H1 (cell line): ENCODE measurements around the gene KRT3. TPM values are rescaled to one million over a fixed set of nuclear protein-coding genes. Genes with fewer than 3 reads are reported as not detected.

Experiments used
- CTCF ChIA-PET: fragments of 300-600 bp; sonication (Branson Sonifier 250); formaldehyde crosslinking; loops from one replicate; lab custom pipeline; 2021; ENCODE audit not compliant: partially characterized antibody; lab: Charles Lee
- POLR2A ChIA-PET: fragments of 300-600 bp; sonication (Branson Sonifier 250); formaldehyde crosslinking; loops from one replicate; lab custom pipeline; 2021; ENCODE audit warnings: inconsistent platforms; ENCODE audit not compliant: partially characterized antibody; lab: Charles Lee
- DNase-seq, 2 experiments: peaks; one replicate each; pipeline versions ENCODE4 v3.0.0 to v3.0.0-alpha.2; 2010 to 2022; ENCODE audit warnings: low spot score in 2 of 2, low read depth in 1 of 2, mixed read lengths in 1 of 2
- FAIRE-seq: peaks from 2 replicates; lab custom pipeline; 2011; peaks lifted over from hg19 to GRCh38; lab: Jason Lieb, UNC
- H2AFZ ChIP-seq: 2 replicates; pipeline ENCODE4 v1.8.1; 2012; ENCODE audit warnings: low read length, inconsistent platforms
- H2AK5ac ChIP-seq: 2 replicates; pipeline ENCODE4 v1.6.1; 2013; ENCODE audit warnings: low read depth, low read length
- H2BK120ac ChIP-seq: replicated peaks from 2 replicates; pipeline ENCODE3; 2013; ENCODE audit warnings: low read depth, low read length, inconsistent platforms
- H2BK12ac ChIP-seq: 2 replicates; pipeline ENCODE4 v1.6.1; 2013; ENCODE audit warnings: low read depth, low read length
- H2BK15ac ChIP-seq: 2 replicates; pipeline ENCODE4 v1.6.1; 2013; ENCODE audit warnings: low read length
- H2BK20ac ChIP-seq: 2 replicates; pipeline ENCODE4 v1.6.1; 2013; ENCODE audit warnings: low read length
- H2BK5ac ChIP-seq: 2 replicates; pipeline ENCODE4 v1.6.1; 2013; ENCODE audit warnings: low read depth, low read length
- H3K14ac ChIP-seq: 2 replicates; pipeline ENCODE4 v1.6.1; 2013; ENCODE audit warnings: inconsistent platforms; ENCODE audit not compliant: insufficient read length
- H3K18ac ChIP-seq: 2 replicates; pipeline ENCODE4 v1.6.1; 2013; ENCODE audit warnings: low read length; ENCODE audit errors: extremely low read depth
- H3K23ac ChIP-seq: 2 replicates; pipeline ENCODE4 v1.6.1; 2013; ENCODE audit warnings: inconsistent platforms; ENCODE audit not compliant: insufficient read length
- H3K23me2 ChIP-seq: 2 replicates; pipeline ENCODE4 v1.6.1; 2013; ENCODE audit warnings: low read depth, low read length
- H3K27ac ChIP-seq: 2 replicates; pipeline ENCODE4 v1.6.1; 2011; ENCODE audit warnings: low read depth, low read length, inconsistent platforms
- H3K27me3 ChIP-seq, 4 experiments: replicated peaks in 1 of 4; 1 replicate in 1 of 4; 2 replicates in 3 of 4; pipeline versions ENCODE4 v1.6.1 to v1.8.1; 2011 to 2013; ENCODE audit warnings: low read length in 3 of 4, mild to moderate bottlenecking in 3 of 4, inconsistent platforms in 2 of 4, mixed read lengths in 2 of 4, moderate library complexity in 1 of 4; ENCODE audit not compliant: control insufficient read depth in 3 of 4, insufficient read depth in 3 of 4; ENCODE audit errors: extremely low read depth in 1 of 4
- H3K36me3 ChIP-seq, 4 experiments: 2 replicates each; pipeline versions ENCODE4 v1.6.1 to v1.8.1; 2011 to 2013; ENCODE audit warnings: mild to moderate bottlenecking in 4 of 4, low read length in 3 of 4, moderate library complexity in 2 of 4, control low read depth in 1 of 4, inconsistent platforms in 1 of 4; ENCODE audit not compliant: insufficient read depth in 4 of 4, control insufficient read depth in 2 of 4
- H3K4ac ChIP-seq: replicated peaks from 2 replicates; pipeline ENCODE3; 2013; ENCODE audit warnings: low read length, low read depth, mixed read lengths, inconsistent platforms; ENCODE audit not compliant: insufficient read length
- H3K4me1 ChIP-seq, 4 experiments: replicated peaks in 1 of 4; 1 replicate in 1 of 4; 2 replicates in 3 of 4; pipeline versions ENCODE4 v1.6.1 to v1.8.1; 2011 to 2013; ENCODE audit warnings: low read length in 3 of 4, inconsistent platforms in 2 of 4, mixed read lengths in 1 of 4; ENCODE audit not compliant: insufficient read depth in 4 of 4, control insufficient read depth in 3 of 4
- H3K4me2 ChIP-seq, 2 experiments: 2 replicates each; pipeline versions ENCODE4 v1.6.1 to v1.8.1; 2011 to 2013; ENCODE audit warnings: low read depth in 2 of 2, low read length in 2 of 2, control low read depth in 1 of 2, inconsistent platforms in 1 of 2, mild to moderate bottlenecking in 1 of 2; ENCODE audit not compliant: insufficient read depth in 1 of 2
- H3K4me3 ChIP-seq, 4 experiments: fragments of 200-600, 300-600 bp in 1 of 4; sonication (generic), shearing (Covaris generic), sonication (Bioruptor Twin) in 1 of 4; 2 replicates each; pipeline versions ENCODE4 v1.5.1 to v1.8.1; 2011 to 2016; ENCODE audit warnings: low read length in 4 of 4, low read depth in 3 of 4, control low read depth in 2 of 4, inconsistent platforms in 2 of 4, mild to moderate bottlenecking in 2 of 4, mixed read lengths in 1 of 4, moderate library complexity in 1 of 4; ENCODE audit not compliant: insufficient read depth in 2 of 4; ENCODE audit errors: extremely low read depth in 1 of 4
- H3K56ac ChIP-seq: replicated peaks from 2 replicates; pipeline ENCODE3; 2013; ENCODE audit warnings: low read depth, mild to moderate bottlenecking, mixed read lengths, low read length, inconsistent platforms; ENCODE audit not compliant: insufficient read length
- H3K79me1 ChIP-seq: 2 replicates; pipeline ENCODE4 v1.6.1; 2013; ENCODE audit warnings: low read depth, low read length, control low read depth
- H3K79me2 ChIP-seq, 2 experiments: 2 replicates each; pipeline versions ENCODE4 v1.6.1 to v1.8.1; 2012 to 2013; ENCODE audit warnings: low read length in 2 of 2, mild to moderate bottlenecking in 2 of 2, inconsistent platforms in 1 of 2; ENCODE audit not compliant: insufficient read depth in 2 of 2, control insufficient read depth in 1 of 2
- H3K9ac ChIP-seq, 4 experiments: replicated peaks in 1 of 4; 1 replicate in 1 of 4; 2 replicates in 3 of 4; pipeline versions ENCODE4 v1.6.1 to v1.8.1; 2011 to 2013; ENCODE audit warnings: low read depth in 3 of 4, low read length in 3 of 4, control low read depth in 2 of 4, mild to moderate bottlenecking in 2 of 4, moderate library complexity in 2 of 4, inconsistent platforms in 1 of 4; ENCODE audit errors: extremely low read depth in 1 of 4
- H3K9me3 ChIP-seq, 2 experiments: 2 replicates each; pipeline versions ENCODE4 v1.6.1 to v1.8.1; 2012 to 2013; ENCODE audit warnings: mild to moderate bottlenecking in 2 of 2, moderate library complexity in 2 of 2, control low read depth in 1 of 2, inconsistent platforms in 1 of 2, low read depth in 1 of 2, low read length in 1 of 2, mixed read lengths in 1 of 2; ENCODE audit not compliant: insufficient read depth in 2 of 2
- H4K20me1 ChIP-seq, 2 experiments: replicated peaks in 1 of 2; 2 replicates each; pipeline versions ENCODE3 to v1.8.1; 2011 to 2013; ENCODE audit warnings: inconsistent platforms in 2 of 2, low read length in 2 of 2, mild to moderate bottlenecking in 1 of 2; ENCODE audit not compliant: insufficient read depth in 2 of 2, control insufficient read depth in 1 of 2
- H4K5ac ChIP-seq: 2 replicates; pipeline ENCODE4 v1.6.1; 2013; ENCODE audit warnings: low read length, low read depth, mixed read lengths, inconsistent platforms; ENCODE audit not compliant: insufficient read length
- H4K8ac ChIP-seq: 2 replicates; pipeline ENCODE4 v1.8.0; 2013; ENCODE audit warnings: mild to moderate bottlenecking, moderate library complexity, low read length, inconsistent platforms; ENCODE audit not compliant: insufficient read depth; ENCODE audit errors: extremely low read depth
- H4K91ac ChIP-seq: replicated peaks from 2 replicates; pipeline ENCODE3; 2013; ENCODE audit warnings: low read length, mixed read lengths, inconsistent platforms; ENCODE audit not compliant: insufficient read length
- CHD2 ChIP-seq: IDR thresholded peaks from 2 replicates; pipeline ENCODE4 v1.6.1; 2012; ENCODE audit warnings: low read length, improper control_type of control experiment
- WGBS, 2 experiments: shearing (Covaris generic) in 1 of 2; methylation state at CpG; one replicate each; pipeline versions ENCODE4 v1.1.6 to v1.1.7; 2013 to 2015; ENCODE audit warnings: low lambda C conversion rate in 2 of 2, mixed read lengths in 2 of 2, inconsistent platforms in 1 of 2, low coverage in 1 of 2, missing lambda C conversion rate in 1 of 2; ENCODE audit not compliant: insufficient replicate concordance in 2 of 2, insufficient coverage in 1 of 2, insufficient read length in 1 of 2; ENCODE audit errors: extremely low coverage in 1 of 2, missing lambda C conversion rate in 1 of 2; 5-methylcytosine and 5-hydroxymethylcytosine counted together
- polyA plus RNA-seq, 7 experiments: library from polyadenylated mRNA; depleted of rRNA in 3 of 7; stranded (reverse) in 5 of 7; unstranded in 2 of 7; fragments of >200 nt in 5 of 7; fragments of 200-250 nt in 2 of 7; gene quantifications; 1 replicate in 5 of 7; 2 replicates in 1 of 7; 4 replicates in 1 of 7; pipeline versions ENCODE4 v1.2.1 to v1.2.3, GENCODE V29; 2011 to 2013; ENCODE audit warnings: missing spikeins in 2 of 7, mixed read lengths in 2 of 7
- total RNA-seq: library from RNA; stranded (reverse); fragmentation: NEBNext Ultra II Directional; extraction: Animal tissue kit (Norgen Biotek cat#: 25700); gene quantifications from 2 replicates; pipeline ENCODE4 v1.2.1, GENCODE V29; 2021
- TF ChIP-seq, protein P1 (sequence below): IDR thresholded peaks from 2 replicates; pipeline ENCODE4 v1.6.1; 2011; ENCODE audit warnings: low read length, improper control_type of control experiment

The KRT3 gene
- total and polyA plus RNA-seq, 2 of the 8 experiments (the other 6 are each of a cell fraction or from before 2014, with no cell fraction given), result not detected

DNA sequence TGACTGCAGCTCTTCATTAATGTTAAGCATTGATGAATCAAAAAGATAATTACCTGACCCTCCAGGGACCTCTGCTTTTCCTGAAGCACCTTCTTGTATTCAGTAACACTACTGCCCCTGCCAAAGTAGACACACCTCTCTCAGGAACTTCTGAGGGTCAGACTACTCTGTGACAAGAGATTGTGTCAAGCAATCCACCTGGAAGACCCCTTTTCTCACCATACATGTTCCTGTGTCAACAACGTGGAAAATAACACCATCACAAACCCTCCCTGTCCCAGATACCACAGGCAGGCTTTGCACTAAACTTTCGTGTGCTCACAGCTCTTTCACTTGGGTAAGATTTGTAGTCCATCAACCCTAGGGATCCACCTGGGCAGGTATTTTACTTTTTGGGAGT lies 31.9 kb downstream of the KRT3 start:
- no peak overlapping the region for H2BK12ac ChIP-seq
- H3K14ac ChIP-seq, result no peak overlapping the region
- H3K79me2 ChIP-seq, result no peaks in the 10 kb centered on the region
- H3K9me3 ChIP-seq, result peaks cover 11 to 21% of the 10 kb centered on the region in 2 experiments; a peak in 2 of 4 replicates
- DNase-seq (no peak), FAIRE-seq (no peak)
- no peaks in the 10 kb centered on the region for H3K23me2 ChIP-seq
- H2BK15ac ChIP-seq, result no peak overlapping the region
- no peaks in the 10 kb centered on the region for H3K79me1 ChIP-seq
- H3K4me3 ChIP-seq, result no peak overlapping the region
- H3K4me2 ChIP-seq, result no peak overlapping the region
- H3K18ac ChIP-seq, result no peak overlapping the region
- TF ChIP-seq CHD2, result no peak
- TF ChIP-seq, protein P1, sequence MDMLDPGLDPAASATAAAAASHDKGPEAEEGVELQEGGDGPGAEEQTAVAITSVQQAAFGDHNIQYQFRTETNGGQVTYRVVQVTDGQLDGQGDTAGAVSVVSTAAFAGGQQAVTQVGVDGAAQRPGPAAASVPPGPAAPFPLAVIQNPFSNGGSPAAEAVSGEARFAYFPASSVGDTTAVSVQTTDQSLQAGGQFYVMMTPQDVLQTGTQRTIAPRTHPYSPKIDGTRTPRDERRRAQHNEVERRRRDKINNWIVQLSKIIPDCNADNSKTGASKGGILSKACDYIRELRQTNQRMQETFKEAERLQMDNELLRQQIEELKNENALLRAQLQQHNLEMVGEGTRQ, result no peak
- POLR2A ChIA-PET, result interaction anchor here (1.1 to 1.5 kb wide), 2 partner anchors 32 to 102 kb away, joined by 3 to 4 read pairs; partner anchors contain the start of gene KRT3
- H3K27me3 ChIP-seq, result no peaks in the 10 kb centered on the region
- WGBS, 2 experiments, result 82% methylated on average over 2 of the region's 2 CpGs; no CpG with 5 or more reads in 1 of the 2 experiments
- no peak overlapping the region for H3K23ac ChIP-seq
- H3K36me3 ChIP-seq, result no peaks in the 10 kb centered on the region
- no peak overlapping the region for H2AFZ ChIP-seq
- no peak overlapping the region for H2BK20ac ChIP-seq
- no peak overlapping the region for H3K9ac ChIP-seq
- no peak overlapping the region for H3K4ac ChIP-seq
- no peak overlapping the region for H3K56ac ChIP-seq
- H4K91ac ChIP-seq, result no peak overlapping the region
- H2BK5ac ChIP-seq, result no peak overlapping the region
- H4K5ac ChIP-seq, result no peak overlapping the region
- H4K20me1 ChIP-seq, result no peaks in the 10 kb centered on the region
- H2BK120ac ChIP-seq, result no peak overlapping the region
- CTCF ChIA-PET, result interaction anchor here (0.7 to 1.4 kb wide), 4 partner anchors 12 to 181 kb away, joined by 3 to 4 read pairs (median 4); no protein-coding TSS in a partner anchor
- H4K8ac ChIP-seq, result no peak overlapping the region
- H3K4me1 ChIP-seq, result no peaks in the 10 kb centered on the region
- no peak overlapping the region for H2AK5ac ChIP-seq
- H3K27ac ChIP-seq, result no peak overlapping the region
